Panc1 (cell line): ENCODE results near the gene OR52E8. TPM values are rescaled to one million over a fixed set of nuclear protein-coding genes. Genes with fewer than 3 reads are reported as not detected.

Experiments used
- ATAC-seq: fragments of 200-7000 bp; cut with Tn5 transposase; 2 replicates; pipeline ENCODE4 v1.9.1; 2020; ENCODE audit warnings: mild to moderate bottlenecking, moderate library complexity
- BruUV-seq: library from RNA; stranded (reverse); fragments of 400-500 nt; replicated peaks from 2 replicates; lab custom pipeline; 2021; lab: Mats Ljungman, UMichigan
- CTCF ChIA-PET: fragments of 300-600 bp; sonication (Branson Sonifier 250); formaldehyde crosslinking; loops from one replicate; lab custom pipeline; 2022; ENCODE audit warnings: antibody characterized with exemption; lab: Charles Lee
- POLR2A ChIA-PET: fragments of 300-600 bp; sonication (Branson Sonifier 250); formaldehyde crosslinking; loops from one replicate; lab custom pipeline; 2022; ENCODE audit warnings: antibody characterized with exemption; lab: Charles Lee
- DNase-seq: peaks from one replicate; pipeline ENCODE4 v3.0.0-alpha.2; 2010; ENCODE audit warnings: low read depth, low spot score
- H3K27ac ChIP-seq: 2 replicates; pipeline ENCODE4 v1.5.1; 2011; ENCODE audit warnings: mild to moderate bottlenecking, low read length, inconsistent platforms
- H3K27me3 ChIP-seq: fragments of 200-500 bp; sonication (Bioruptor generic); 2 replicates; pipeline ENCODE4 v1.6.0; 2014; ENCODE audit warnings: low read length, inconsistent platforms; ENCODE audit not compliant: control insufficient read depth, insufficient read depth
- H3K36me3 ChIP-seq: fragments of 200-500 bp; sonication (Bioruptor generic); 2 replicates; pipeline ENCODE4 v1.5.1; 2014; ENCODE audit warnings: inconsistent platforms, mild to moderate bottlenecking, low read length, moderate library complexity; ENCODE audit not compliant: control insufficient read depth, insufficient read depth
- H3K4me1 ChIP-seq: 2 replicates; pipeline ENCODE4 v1.5.1; 2011; ENCODE audit warnings: inconsistent platforms, mild to moderate bottlenecking, low read length, moderate library complexity; ENCODE audit not compliant: control insufficient read depth, insufficient read depth
- H3K4me3 ChIP-seq, 2 experiments: 2 replicates each; pipeline ENCODE4 v1.5.1; 2011 to 2012; ENCODE audit warnings: low read depth in 2 of 2, low read length in 2 of 2, mild to moderate bottlenecking in 2 of 2, inconsistent platforms in 1 of 2, moderate library complexity in 1 of 2
- H3K9me3 ChIP-seq: fragments of 200-500 bp; sonication (Bioruptor generic); 2 replicates; pipeline ENCODE4 v1.5.1; 2014; ENCODE audit warnings: low read depth, mild to moderate bottlenecking, inconsistent platforms, low read length, moderate library complexity; ENCODE audit not compliant: control insufficient read depth, insufficient read depth
- POLR2AphosphoS5 ChIP-seq: IDR thresholded peaks from 2 replicates; pipeline ENCODE4 v1.6.1; 2012; ENCODE audit warnings: mild to moderate bottlenecking, low read depth, low read length, moderate library complexity
- REST ChIP-seq, 2 experiments: IDR thresholded peaks; 2 replicates each; pipeline ENCODE4 v1.6.1; 2011 to 2012; ENCODE audit warnings: low read depth in 2 of 2, control low read depth in 1 of 2, low read length in 1 of 2, mild to moderate bottlenecking in 1 of 2, moderate library complexity in 1 of 2; ENCODE audit not compliant: insufficient read depth in 1 of 2
- SIN3A ChIP-seq: IDR thresholded peaks from 2 replicates; pipeline ENCODE4 v1.6.1; 2012; ENCODE audit warnings: low read depth, mild to moderate bottlenecking, low read length, moderate library complexity, borderline replicate concordance; ENCODE audit not compliant: insufficient read depth
- TCF7L2 ChIP-seq: IDR thresholded peaks from 2 replicates; pipeline ENCODE4 v1.6.1; 2011; ENCODE audit warnings: mild to moderate bottlenecking, low read depth, low read length, inconsistent platforms
- in situ Hi-C: cut with HindIII; loops from 2 replicates; pipeline ENCODE4 v1.10.0; 2016; ENCODE audit warnings: low sequenced_read_pairs, low pct_unique_long_range_greater_than_20kb
- intact Hi-C: fragments of 100-400 bp; cut with micrococcal nuclease; formaldehyde crosslinking; loops from one replicate; pipeline ENCODE4 v1.10.0; 2022; ENCODE audit not compliant: unreplicated experiment
- total RNA-seq: library from RNA; stranded (reverse); gene quantifications from one replicate; pipeline ENCODE4 v1.2.1, GENCODE V29; 2021; ENCODE audit not compliant: unreplicated experiment
- TF ChIP-seq, protein P1 (sequence below): fragments of 450-650 bp; IDR thresholded peaks from 2 replicates; pipeline ENCODE4 v1.5.1; 2017; ENCODE audit warnings: mild to moderate bottlenecking

OR52E8 gene
- total RNA-seq, 1 experiment from 2014 or later = not detected

DNA sequence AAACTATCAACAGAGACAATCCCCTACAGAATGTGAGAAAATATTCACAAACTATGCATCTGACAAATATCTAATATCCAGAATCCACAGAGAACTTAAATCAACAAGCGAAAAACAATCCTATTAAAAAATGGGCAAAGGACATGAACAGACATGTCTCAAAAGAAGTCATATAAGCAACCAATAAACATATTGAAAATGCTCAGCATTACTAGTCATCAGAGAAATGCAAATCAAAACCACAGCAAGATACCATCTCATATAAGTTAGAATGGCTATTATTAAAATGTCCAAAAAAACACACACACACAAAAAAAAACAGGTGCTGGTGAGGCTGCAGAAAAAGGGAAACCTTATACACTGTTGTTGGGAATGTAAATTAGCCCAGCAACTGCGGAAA, 8.3 kb upstream of the OR52E8 start:
- H3K4me1 ChIP-seq = no peaks in the 10 kb centered on the region
- ATAC-seq (no peak), DNase-seq (no peak)
- in situ Hi-C loops = no loop called here
- H3K9me3 ChIP-seq = no peaks in the 10 kb centered on the region
- no peak overlapping the region for H3K27ac ChIP-seq
- H3K4me3 ChIP-seq = no peak overlapping the region
- H3K36me3 ChIP-seq = no peaks in the 10 kb centered on the region
- POLR2A ChIA-PET = no interaction called here
- CTCF ChIA-PET = no interaction called here
- BruUV-seq = no TSS peak
- no peaks in the 10 kb centered on the region for H3K27me3 ChIP-seq
- TF ChIP-seq TCF7L2 = no peak
- no peak for TF ChIP-seq REST (IDR thresholded peaks at IDR 0.05; ENCODE audit: insufficient read depth in 1 of 2, low read depth in 2 of 2, low read length in 1 of 2)
- TF ChIP-seq, protein P1, sequence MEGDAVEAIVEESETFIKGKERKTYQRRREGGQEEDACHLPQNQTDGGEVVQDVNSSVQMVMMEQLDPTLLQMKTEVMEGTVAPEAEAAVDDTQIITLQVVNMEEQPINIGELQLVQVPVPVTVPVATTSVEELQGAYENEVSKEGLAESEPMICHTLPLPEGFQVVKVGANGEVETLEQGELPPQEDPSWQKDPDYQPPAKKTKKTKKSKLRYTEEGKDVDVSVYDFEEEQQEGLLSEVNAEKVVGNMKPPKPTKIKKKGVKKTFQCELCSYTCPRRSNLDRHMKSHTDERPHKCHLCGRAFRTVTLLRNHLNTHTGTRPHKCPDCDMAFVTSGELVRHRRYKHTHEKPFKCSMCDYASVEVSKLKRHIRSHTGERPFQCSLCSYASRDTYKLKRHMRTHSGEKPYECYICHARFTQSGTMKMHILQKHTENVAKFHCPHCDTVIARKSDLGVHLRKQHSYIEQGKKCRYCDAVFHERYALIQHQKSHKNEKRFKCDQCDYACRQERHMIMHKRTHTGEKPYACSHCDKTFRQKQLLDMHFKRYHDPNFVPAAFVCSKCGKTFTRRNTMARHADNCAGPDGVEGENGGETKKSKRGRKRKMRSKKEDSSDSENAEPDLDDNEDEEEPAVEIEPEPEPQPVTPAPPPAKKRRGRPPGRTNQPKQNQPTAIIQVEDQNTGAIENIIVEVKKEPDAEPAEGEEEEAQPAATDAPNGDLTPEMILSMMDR = no peak
- no peak for TF ChIP-seq SIN3A
- no peak for TF ChIP-seq POLR2AphosphoS5
- intact Hi-C loops = no loop called here

DNA sequence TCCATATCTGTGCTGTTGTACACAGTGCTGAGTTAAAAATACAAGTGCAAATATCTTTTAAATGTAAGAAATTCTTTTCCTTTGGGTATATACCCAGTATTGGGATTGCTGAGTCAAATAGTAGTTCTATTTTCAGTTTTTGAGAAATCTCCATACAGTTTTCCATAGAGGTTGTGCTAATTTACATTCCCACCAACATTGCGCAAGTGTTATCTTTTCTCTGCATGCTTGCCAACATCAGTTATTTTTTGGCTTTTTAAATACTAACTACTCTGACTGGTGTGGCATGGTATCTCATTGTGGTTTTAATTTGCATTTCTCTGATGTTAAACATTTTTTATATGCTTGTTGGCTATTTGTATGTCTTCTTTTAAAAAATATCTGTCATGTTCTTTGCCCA, 6.5 kb downstream of the OR52E8 start:
- in situ Hi-C loops (no loop called here), intact Hi-C loops (no loop called here)
- H3K4me1 ChIP-seq = no peaks in the 10 kb centered on the region
- H3K27me3 ChIP-seq = no peaks in the 10 kb centered on the region
- no peaks in the 10 kb centered on the region for H3K36me3 ChIP-seq
- CTCF ChIA-PET = no interaction called here
- TF ChIP-seq SIN3A (no peak), REST (IDR thresholded peaks at IDR 0.05; ENCODE audit: insufficient read depth in 1 of 2, low read depth in 2 of 2, low read length in 1 of 2) (no peak), POLR2AphosphoS5 (no peak), TCF7L2 (no peak)
- TF ChIP-seq, protein P1 = no peak
- POLR2A ChIA-PET = no interaction called here
- no peak for ATAC-seq
- H3K4me3 ChIP-seq = no peak overlapping the region
- no peaks in the 10 kb centered on the region for H3K9me3 ChIP-seq
- no peak overlapping the region for H3K27ac ChIP-seq
- no peak for DNase-seq
- no TSS peak for BruUV-seq
